Raji (cell line): ENCODE results near the gene MTCL1.

ENCODE experiments used
- POLR2A ChIP-seq: IDR thresholded peaks from 2 replicates; pipeline ENCODE4 v1.6.1; 2011; ENCODE audit warnings: low read depth, low read length, control low read depth; ENCODE audit not compliant: insufficient read depth

Gene MTCL1

DNA sequence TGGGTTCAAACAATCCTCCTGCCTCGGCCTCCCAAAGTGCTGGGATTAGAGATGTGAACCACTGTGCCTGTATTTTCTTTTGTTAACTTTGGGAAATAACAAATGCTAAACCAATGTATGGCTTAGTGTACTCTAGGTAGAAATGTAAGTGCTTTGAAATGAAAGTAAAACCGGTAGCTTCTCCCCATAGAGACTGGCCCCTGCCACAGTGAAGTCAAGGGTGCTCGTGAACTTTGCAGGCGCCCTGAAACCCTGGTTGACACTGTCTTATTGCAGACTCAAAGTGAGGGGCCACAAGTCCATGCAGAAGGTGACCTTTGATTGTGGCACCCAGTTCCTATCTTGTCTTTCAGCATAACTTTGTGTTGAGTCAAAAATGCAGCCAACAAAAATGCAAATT lies 24.2 kb upstream of the MTCL1 start:
- no peak for TF ChIP-seq POLR2A

- no peak for TF ChIP-seq POLR2A
Observed at GRCh38 chr18:8684577-8684976, 20.8 kb upstream of the MTCL1 start.

DNA sequence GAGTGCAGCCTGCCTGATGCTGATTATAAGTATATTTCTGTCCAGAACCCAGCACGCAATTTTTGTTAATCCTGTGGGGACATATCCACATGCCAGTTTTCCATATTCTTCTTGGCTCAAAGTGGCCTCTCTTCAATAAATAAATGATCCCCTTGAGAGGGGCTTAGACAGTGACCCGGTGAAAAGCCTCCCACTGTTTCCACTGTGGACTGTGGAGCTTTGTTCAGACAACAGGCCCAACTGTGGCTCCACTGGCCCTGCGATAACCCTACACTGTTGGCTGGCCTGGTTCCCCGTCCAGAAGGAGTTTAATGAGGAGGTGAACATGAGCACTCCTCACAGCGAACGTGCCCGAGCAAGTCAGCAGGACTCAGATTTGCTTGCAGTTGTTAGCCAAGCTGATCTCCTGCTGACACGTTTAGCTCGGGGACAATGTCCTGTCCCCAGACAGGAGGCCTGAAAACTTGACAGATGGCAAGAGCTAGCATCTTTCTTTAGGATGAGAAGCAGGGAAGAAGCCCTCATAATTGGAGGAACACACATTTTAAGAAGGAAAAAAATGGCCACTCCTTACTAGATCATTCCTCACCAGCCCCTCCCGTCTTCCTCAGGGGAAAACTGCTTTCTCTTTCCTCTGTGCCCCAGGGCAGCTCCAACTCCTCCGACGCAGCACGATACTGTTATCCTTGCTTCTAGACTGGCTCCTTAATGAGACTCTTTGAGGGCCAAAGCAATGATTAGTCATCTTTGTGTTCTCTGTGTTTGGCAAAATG lies 20.0 kb upstream of the MTCL1 start:
- no peak for TF ChIP-seq POLR2A

DNA sequence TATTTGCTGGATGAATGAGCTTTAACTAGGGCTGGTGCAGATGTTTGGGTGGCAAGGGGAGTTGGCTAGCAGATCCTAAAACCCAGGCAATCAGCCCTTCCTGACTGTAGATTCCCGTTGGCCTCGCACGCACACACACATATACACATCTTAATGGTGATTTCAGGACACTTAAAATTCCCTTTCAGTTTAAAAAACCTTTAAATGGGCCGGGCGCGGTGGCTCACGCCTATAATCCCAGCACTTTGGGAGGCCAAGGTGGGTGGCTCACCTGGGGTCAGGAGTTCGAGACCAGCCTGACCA lies 19.5 kb upstream of the MTCL1 start:
- no peak for TF ChIP-seq POLR2A

- TF ChIP-seq POLR2A, result no peak
Observed at GRCh38 chr18:8686611-8687010, 18.7 kb upstream of the MTCL1 start.

DNA sequence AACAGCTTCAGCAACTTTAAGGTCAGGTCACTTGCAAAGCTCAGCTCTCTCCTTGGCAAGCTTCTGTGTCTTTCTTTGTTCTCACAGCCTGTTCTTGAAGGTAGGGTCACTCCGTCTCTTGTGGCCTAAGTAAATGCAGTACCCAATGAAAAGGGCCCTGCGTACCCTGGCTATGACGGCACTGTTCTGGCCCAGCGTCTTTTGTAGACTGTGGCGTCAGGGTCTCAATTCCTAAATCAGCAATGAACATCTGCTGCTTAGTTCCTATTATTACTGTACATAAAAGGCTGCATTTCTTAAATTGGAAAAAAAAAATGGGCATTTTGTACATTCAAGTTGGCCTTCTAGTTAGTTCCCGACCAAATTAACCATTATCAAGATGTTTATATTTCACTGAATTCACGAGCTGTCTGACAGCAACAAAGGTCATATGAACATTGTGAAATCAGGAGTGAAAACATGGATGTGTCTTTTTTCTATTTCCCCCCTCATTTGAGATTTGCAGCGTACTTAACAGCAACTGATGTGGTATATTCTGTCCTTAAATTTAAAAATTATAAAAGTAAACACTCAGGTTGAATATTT lies 17.0 kb upstream of the MTCL1 start:
- no peak for TF ChIP-seq POLR2A

- no peak for TF ChIP-seq POLR2A
Observed at GRCh38 chr18:8688816-8689215, 16.5 kb upstream of the MTCL1 start.

DNA sequence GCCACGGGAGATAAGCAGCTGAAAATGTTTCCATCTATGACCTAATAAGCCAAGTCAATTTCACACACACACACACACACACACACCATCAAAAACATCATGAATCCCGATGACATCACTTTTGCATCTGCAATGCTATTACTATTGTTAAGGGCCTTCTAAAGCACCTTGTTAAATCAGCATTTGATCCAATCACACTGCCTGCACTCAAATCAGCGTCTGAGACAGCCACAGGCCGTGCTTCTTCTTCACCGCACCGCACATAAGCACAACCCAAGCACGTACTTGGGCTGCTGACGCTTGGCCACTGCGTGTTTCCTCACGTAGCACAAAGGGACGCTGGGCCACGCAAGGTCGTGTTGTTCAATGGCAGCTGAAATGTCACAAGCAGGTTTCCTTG lies 15.8 kb upstream of the MTCL1 start:
- TF ChIP-seq POLR2A, result no peak

DNA sequence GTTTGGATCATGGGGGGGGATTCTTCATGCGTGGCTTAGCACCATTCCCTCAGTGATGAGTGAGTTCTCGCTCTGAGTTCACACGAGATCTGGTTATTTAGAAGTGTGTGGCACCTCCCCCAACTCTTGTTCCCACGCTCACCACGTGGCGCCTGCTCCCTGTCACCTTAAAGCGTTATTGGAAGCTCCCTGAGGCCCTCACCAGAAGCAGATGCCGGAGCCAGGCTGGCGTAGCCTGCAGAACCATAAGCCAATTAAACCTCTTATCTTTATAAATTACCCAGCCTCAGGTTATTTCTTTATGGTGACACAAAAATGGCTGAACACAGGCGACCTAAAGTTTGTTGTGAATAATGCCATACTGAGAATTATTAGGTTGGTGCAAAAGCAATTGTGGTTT lies 10.5 kb upstream of the MTCL1 start:
- no peak for TF ChIP-seq POLR2A

GRCh38 chr18:8695932-8696517 lies 9.3 kb upstream of the MTCL1 start:
- no peak for TF ChIP-seq POLR2A

DNA sequence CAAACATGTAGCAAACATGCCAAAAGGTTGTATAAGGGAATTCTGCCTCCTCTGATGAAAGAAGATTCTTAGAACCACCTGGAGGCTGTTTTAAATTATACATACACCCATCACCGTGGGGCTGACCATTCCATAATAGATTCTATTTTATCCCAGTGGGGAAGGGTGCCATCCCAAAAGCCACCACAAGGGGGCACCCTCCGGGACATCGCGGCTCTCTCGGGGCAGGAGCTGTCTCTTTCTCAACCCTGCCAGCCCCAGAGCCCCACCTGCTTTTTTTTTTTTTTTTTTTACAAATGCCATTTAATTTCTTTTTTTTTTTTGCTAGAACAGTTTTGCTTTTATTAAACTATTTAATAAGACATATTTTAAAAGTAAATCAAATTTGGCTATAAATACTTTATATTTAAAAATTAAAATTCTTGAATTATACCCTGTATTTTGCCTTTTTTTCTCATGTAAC lies 8.6 kb upstream of the MTCL1 start:
- TF ChIP-seq POLR2A, result no peak

GRCh38 chr18:8699126-8699525 lies 6.2 kb upstream of the MTCL1 start:
- no peak for TF ChIP-seq POLR2A

- no peak for TF ChIP-seq POLR2A
Observed at GRCh38 chr18:8699948-8700347, 5.4 kb upstream of the MTCL1 start.

GRCh38 chr18:8701546-8702118 lies 3.7 kb upstream of the MTCL1 start:
- TF ChIP-seq POLR2A, result no peak

DNA sequence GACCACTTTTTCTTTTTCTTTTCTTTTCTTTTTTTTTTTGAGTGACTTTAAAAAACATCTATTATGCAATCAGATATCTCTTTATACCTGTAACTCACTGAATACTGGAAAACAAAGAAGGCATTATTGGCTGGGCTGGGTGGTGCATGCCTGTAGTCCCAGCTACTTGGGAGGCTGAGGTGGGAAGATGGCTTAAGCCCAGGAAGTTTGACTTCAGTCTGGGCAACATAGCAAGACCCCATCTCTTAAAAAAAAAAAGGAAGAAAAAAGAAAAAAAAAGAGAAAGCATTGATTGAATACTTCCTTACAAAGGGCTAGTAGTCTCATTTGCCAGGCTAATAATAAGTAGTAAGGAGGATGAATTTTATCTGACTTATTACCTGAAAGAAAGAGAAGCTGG lies 2.7 kb upstream of the MTCL1 start:
- no peak for TF ChIP-seq POLR2A

- no peak for TF ChIP-seq POLR2A
Observed at GRCh38 chr18:8703092-8703709, 2.2 kb upstream of the MTCL1 start.
